ENCODE data around the gene TSHR. TPM values are rescaled to one million over a fixed set of nuclear protein-coding genes. Genes with fewer than 3 reads are reported as not detected.

The TSHR gene
- total and polyA plus RNA-seq, 3 donors from 2014 or later, result 0.87 to 0.88 TPM; not detected in 1

DNA sequence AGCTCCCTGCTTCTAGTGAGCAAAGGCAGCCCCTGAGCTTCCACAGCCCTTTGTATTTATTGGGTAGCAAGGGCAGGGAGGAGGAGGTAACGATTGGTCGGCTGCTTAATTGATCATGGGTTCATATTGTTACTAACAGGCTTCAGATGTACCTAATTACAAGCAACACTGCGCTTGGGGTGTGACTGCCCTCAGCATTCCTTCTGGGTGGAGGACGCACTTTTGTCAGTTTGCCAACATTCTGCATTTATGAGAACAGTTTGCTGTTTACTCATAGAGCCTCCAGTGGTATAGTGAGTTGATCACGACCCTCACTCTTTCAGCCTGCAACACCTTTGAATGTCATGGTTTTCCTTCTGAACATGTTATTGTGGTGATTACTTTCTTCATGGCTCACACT lies 9.6 kb downstream of the TSHR start:
- Histone ChIP-seq H3K4me1 (no peaks in the 10 kb centered on the region), H3K9me3 (no peaks in the 10 kb centered on the region), H3K27ac (no peak overlapping the region), H3K4me3 (no peak overlapping the region), H3K27me3 (no peaks in the 10 kb centered on the region), H3K36me3 (ENCODE audit: low read depth, missing control alignments) (no peaks in the 10 kb centered on the region)
- DNase-seq, result no peak
- intact Hi-C loops (cut with DNase I; ENCODE audit: low total_unique reads), result no loop called here
- TF ChIP-seq POLR2A (IDR thresholded peaks at IDR 0.05), result no peak
- TF ChIP-seq, protein P1, sequence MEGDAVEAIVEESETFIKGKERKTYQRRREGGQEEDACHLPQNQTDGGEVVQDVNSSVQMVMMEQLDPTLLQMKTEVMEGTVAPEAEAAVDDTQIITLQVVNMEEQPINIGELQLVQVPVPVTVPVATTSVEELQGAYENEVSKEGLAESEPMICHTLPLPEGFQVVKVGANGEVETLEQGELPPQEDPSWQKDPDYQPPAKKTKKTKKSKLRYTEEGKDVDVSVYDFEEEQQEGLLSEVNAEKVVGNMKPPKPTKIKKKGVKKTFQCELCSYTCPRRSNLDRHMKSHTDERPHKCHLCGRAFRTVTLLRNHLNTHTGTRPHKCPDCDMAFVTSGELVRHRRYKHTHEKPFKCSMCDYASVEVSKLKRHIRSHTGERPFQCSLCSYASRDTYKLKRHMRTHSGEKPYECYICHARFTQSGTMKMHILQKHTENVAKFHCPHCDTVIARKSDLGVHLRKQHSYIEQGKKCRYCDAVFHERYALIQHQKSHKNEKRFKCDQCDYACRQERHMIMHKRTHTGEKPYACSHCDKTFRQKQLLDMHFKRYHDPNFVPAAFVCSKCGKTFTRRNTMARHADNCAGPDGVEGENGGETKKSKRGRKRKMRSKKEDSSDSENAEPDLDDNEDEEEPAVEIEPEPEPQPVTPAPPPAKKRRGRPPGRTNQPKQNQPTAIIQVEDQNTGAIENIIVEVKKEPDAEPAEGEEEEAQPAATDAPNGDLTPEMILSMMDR (IDR thresholded peaks at IDR 0.05), result no peak
- WGBS, 2 donors, result 49 to 59% methylated on average over 5 of the region's 5 CpGs

DNA sequence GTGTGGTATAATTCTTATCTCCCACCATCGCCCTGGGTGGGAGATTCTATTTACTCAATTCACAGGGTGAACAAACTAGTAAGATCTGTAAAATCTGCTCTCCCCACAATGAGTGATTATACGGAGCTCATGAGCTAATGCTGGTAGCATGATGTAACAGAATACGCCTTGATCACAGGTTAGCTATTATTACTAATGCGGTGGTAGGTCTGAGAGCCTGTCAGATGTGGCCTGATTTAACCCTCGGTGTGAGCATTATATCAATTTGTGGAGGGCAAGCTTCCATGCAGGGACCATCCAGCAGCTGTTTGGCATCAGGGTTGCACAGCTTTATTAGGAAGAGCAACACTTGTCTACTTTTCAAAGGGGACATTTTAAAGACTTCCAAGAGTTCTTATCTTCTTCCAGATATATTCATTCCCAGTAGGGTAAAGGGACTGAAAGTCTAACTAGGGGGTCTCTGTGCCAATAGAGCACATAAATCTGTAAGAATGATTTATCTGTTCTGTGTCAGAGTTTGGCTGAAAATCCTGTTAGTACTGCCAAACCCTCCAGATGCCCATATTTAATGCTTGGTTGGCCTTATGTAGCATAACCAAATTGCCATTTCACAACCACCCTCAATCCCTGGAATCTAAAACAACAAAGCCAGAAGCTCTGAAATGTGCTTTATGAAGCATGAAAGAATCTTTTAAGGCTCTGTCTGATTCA lies 18.7 kb downstream of the TSHR start:
- Histone ChIP-seq H3K27ac (no peak overlapping the region), H3K27me3 (no peaks in the 10 kb centered on the region), H3K4me3 (no peak overlapping the region), H3K36me3 (ENCODE audit: low read depth, missing control alignments) (no peaks in the 10 kb centered on the region), H3K4me1 (no peaks in the 10 kb centered on the region), H3K9me3 (no peaks in the 10 kb centered on the region)
- TF ChIP-seq, protein P1 (IDR thresholded peaks at IDR 0.05), result no peak
- TF ChIP-seq POLR2A (IDR thresholded peaks at IDR 0.05), result no peak
- 67 to 68% methylated on average over 5 of the region's 5 CpGs for WGBS, 2 donors
- intact Hi-C loops (cut with DNase I; ENCODE audit: low total_unique reads), result no loop called here
- DNase-seq, result no peak

DNA sequence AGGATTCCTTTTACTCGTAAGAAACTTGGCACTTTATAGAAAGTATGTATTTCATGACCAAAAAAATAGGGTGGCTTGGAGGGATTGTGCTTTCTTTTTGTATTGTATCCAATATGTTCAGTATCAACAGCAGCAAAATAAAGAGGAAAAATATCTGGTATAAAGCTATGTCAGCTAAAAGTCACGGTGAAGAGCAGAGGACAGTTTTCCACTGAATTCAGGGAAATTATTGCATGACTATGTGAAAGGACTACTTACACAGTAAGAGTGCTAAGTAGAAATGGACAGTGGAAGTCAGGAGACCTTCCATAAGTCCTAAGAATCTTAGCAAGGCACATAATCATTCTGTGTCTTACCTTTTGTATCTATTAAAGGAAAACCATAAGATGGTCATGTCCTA lies 19.3 kb downstream of the TSHR start:
- no peaks in the 10 kb centered on the region for H3K4me1 ChIP-seq
- intact Hi-C loops (cut with DNase I; ENCODE audit: low total_unique reads), result no loop called here
- no peak for TF ChIP-seq POLR2A (IDR thresholded peaks at IDR 0.05)
- TF ChIP-seq, protein P1 (IDR thresholded peaks at IDR 0.05), result no peak
- DNase-seq, result no peak
- H3K36me3 ChIP-seq (ENCODE audit: low read depth, missing control alignments), result no peaks in the 10 kb centered on the region
- 56 to 71% methylated on average over 2 of the region's 2 CpGs for WGBS, 2 donors
- no peaks in the 10 kb centered on the region for H3K27me3 ChIP-seq
- H3K4me3 ChIP-seq, result no peak overlapping the region
- H3K27ac ChIP-seq, result no peak overlapping the region
- H3K9me3 ChIP-seq, result no peaks in the 10 kb centered on the region

DNA sequence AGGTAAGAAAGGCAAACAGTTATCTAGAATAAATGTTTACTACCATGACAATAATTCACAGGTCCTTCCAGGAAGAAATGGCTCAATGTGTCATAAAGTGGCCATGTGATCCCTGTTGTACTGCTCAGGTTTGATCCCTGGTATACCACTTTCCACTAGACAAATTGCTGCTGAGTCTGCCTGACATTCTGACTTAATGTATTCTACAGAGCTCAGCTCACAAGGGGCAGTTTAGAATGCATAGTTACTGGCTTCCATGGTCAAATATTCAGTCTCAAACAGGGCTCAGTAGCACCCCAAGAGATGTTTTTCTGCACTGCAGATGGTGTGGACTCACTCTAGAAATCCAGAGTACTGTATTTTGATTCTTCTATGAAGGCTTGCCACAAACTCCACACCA lies 21.8 kb downstream of the TSHR start:
- no peak overlapping the region for H3K27ac ChIP-seq
- intact Hi-C loops (cut with DNase I; ENCODE audit: low total_unique reads), result no loop called here
- H3K27me3 ChIP-seq, result no peaks in the 10 kb centered on the region
- no peaks in the 10 kb centered on the region for H3K36me3 ChIP-seq (ENCODE audit: low read depth, missing control alignments)
- TF ChIP-seq POLR2A (IDR thresholded peaks at IDR 0.05), result no peak
- TF ChIP-seq, protein P1 (IDR thresholded peaks at IDR 0.05), result no peak
- no peak overlapping the region for H3K4me3 ChIP-seq
- no peak for DNase-seq
- H3K9me3 ChIP-seq, result no peaks in the 10 kb centered on the region
- H3K4me1 ChIP-seq, result no peaks in the 10 kb centered on the region

DNA sequence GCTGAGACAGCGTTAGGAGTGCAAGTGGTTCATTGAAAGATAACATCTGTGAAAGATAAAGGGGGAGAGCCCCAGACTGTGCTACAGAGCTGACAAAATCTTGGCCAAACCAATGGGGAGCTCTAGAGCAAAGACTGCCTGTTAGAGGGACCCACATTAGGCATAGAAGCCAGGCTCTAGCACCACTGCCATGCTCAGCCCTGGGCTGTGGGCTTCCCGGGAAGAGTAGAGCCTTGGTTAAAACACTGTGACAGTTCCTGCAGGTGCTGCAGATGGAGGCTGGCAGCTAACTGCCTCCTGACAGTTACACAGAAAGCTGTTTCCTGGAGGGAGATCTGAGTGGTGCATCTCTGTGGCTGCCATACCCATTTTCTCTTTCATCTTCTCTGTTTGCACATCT lies 23.0 kb downstream of the TSHR start:
- 62 to 63% methylated on average over 2 of the region's 2 CpGs for WGBS, 2 donors
- H3K4me3 ChIP-seq, result no peak overlapping the region
- intact Hi-C loops (cut with DNase I; ENCODE audit: low total_unique reads), result no loop called here
- no peak for TF ChIP-seq POLR2A (IDR thresholded peaks at IDR 0.05)
- TF ChIP-seq, protein P1 (IDR thresholded peaks at IDR 0.05), result no peak
- no peak overlapping the region for H3K27ac ChIP-seq
- no peaks in the 10 kb centered on the region for H3K27me3 ChIP-seq
- no peaks in the 10 kb centered on the region for H3K36me3 ChIP-seq (ENCODE audit: low read depth, missing control alignments)
- H3K9me3 ChIP-seq, result no peaks in the 10 kb centered on the region
- no peak for DNase-seq
- no peaks in the 10 kb centered on the region for H3K4me1 ChIP-seq
